GM18867 (cell line): Measurements from ENCODE around the gene OR9Q1.

Experiments
- ATAC-seq: cut with Tn5 transposase; IDR thresholded peaks from one replicate; pipeline ENCODE4 v1.9.1; 2021; ENCODE audit warnings: mild to moderate bottlenecking, moderate library complexity; ENCODE audit not compliant: unreplicated experiment

OR9Q1 gene

DNA sequence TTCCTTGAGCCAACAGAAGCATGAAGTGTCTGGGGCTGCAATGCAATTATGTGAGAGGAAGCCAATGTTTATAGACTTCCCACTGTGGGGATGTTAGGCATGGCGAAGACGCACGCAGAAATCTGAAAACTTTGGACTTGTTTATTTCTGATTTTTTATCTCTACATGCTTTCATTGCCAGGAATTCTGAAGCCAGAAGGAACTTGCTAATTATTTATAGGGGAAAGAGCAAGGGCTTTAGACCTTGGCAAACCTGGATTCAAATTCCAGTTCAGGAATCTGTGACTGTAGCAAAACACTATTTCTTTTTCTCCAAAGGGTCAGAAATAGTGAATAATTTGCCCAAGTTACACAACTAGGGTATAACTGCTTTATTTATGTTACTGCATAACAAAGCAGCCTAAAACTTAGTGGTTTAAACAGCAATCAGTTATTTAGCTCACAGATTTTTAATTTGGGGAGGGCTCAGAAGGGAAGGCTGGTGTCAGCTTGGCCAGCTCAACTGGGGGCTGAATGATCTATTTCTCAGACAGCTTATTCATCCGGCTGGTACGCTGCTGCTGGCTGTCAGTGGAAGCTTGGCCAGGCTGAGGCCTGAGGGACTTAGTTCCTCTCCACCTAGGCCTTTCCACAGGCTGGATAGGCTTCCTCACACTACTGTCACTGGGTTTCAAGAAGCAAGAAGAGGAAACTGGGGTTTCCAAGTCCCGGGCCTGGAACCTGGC lies 5.2 kb downstream of the OR9Q1 start:
- ATAC-seq, result no peak

DNA sequence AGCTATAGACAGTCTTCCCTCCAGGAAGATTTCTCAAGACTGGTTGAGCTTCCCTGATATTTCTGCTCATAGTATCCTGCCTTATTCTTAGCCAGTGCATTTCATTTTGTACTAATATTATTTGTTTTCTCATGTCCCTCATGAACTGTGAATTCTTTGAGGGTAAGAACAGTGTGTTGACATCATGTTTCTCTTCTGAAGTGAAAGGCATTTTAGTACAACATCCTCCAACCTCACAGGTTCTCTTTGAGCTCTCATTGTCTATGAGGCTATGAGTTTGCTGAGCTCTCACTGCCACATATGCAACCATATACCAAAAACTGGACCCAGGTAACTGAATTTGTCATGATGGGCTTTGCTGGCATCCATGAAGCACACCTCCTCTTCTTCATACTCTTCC lies 7.0 kb downstream of the OR9Q1 start, which contains the start of gene OR6Q1:
OR6Q1 (plus strand) TSS at position 301 of the 400 bp plus-strand sequence; CDS start at position 301, 0 bp downstream.
- ATAC-seq, result no peak

DNA sequence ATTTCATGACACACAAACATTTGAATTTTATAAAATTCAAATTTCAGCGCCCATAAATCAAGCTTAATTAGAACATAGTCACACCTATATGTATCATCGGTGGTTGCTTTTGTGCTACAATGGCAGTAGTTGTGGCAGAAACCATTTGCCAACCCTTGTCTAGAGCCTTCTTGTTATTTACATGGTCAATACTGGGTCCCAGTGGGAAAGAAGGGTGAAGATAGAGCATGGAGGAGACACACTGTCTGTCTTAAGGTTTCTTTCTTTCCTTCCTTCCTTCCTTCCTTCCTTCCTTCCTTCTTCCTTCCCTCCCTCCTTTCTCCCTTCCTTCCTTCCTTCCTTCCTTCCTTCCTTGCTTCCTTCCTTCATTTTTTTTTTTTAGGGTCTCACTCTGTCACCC lies 10.8 kb downstream of the OR9Q1 start:
- ATAC-seq, result no peak

DNA sequence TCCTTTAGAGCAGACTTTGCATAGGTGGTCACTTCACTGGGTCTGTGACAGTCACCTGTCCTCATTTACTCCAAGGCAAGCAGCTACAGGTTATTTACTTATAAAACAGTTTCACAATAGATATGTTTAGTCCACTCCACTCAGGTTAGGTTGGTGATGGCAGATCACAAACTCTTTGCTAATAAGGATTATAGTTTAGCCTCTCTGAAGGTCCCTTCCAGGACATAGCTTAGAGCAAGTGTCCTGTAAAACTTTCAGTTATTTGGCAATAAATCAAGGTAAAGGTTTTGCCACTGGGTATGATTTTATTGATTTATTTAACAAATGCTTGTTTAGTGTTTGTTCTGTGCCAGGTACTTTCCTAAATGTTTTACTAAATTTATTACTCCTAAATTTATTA lies 15.9 kb downstream of the OR9Q1 start:
- ATAC-seq, result no peak

DNA sequence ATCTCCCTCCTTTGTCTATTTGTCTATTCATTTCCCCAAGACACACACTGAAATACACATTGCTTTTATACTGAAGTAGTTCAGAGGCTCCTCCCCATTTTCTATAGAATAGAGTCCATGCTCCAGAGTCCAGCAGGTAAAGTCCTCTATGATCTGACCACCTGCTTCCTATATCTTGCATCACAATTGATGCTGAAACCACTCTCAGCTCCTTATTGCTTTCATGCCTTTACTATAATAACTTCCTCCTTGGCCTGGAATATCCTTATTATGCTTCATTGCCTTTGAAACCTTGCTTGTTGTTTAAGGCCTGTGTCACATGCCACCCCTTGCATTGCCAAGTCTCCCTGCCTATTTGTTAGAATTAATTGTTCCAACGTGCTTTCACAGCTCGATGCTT lies 19.7 kb downstream of the OR9Q1 start:
- ATAC-seq, result no peak

DNA sequence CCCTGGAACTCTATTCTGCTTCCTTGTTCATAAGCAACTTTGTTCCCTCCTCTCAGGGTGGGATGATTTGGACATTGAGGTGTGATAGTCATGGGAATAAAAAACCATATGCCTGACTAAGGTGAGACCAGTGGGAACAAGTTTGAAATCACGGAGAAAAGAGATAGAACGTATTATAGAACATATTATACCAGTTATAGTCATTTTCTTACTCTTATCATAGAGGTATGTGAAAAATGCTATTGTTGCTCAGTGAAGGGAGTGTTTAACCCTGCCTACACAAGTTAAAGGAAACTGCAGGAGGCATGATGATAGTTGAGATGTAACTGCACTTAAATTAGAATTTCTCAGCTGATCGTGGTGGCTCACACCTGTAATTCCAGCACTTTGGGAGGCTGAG lies 22.6 kb downstream of the OR9Q1 start:
- no peak for ATAC-seq

DNA sequence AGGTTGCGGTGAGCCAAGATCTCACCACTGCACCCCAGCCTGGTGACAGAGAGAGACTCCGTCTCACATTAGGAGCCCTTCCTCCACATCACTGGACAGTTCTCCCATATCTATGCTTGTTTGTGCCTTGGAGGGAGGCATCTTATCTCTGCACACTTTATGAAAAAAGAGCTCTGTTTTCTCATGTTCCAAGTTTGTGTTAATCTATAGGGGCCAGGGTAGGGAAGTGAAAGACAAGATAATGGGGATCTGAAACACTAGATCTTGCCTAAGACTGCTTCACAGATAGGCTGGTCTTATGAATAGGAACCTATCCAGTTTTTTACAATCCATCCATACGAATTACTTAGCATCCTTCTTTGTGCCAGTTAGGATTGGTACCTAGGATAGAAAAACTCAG lies 24.1 kb downstream of the OR9Q1 start:
- ATAC-seq, result no peak

DNA sequence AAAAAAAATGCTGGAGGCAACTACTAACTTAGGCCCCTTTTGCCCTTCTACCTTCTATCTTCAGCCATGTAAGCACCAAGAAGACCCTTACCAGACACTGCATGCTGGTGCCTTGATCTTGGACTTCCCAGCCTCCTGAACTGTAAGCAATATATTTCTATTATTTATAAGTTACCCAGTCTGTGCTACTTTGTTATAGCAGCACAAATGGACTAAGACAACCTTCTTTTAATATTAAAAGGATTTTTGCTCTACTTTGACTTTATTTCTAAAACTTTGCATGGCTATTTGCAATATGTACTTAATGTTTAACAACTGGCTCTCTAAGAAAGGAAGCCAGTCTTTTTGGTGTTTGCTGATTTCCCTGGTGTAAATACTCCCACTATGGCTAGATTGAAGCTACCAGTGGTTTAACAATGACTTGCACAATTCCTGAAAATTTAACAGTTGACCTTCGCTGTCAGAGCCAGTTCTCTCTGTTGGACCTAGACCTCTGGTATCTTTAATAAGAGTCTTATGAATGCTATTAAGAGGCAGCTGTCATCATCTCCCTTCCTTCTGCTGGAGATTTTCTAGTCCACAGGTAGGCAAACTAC lies 32.2 kb downstream of the OR9Q1 start:
- no peak for ATAC-seq

DNA sequence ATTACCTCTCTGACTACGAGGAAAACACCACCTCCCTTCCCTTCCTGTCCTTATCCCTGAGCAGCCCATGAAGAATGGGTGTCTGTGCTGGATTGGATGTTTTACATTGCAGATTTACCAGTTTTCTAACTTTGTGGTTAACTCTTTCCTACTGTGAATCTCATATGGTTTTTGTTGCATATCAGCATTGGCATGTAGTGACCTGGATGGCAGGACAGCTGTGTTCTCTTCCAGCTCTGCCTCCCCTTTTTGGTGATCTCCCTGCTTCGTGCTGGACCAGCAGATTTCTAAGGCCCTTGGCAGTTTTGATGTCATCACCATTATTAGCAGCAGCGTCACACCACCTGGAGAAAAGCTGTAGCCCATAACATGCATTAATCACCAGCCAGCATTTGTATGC lies 33.8 kb downstream of the OR9Q1 start:
- ATAC-seq, result no peak

DNA sequence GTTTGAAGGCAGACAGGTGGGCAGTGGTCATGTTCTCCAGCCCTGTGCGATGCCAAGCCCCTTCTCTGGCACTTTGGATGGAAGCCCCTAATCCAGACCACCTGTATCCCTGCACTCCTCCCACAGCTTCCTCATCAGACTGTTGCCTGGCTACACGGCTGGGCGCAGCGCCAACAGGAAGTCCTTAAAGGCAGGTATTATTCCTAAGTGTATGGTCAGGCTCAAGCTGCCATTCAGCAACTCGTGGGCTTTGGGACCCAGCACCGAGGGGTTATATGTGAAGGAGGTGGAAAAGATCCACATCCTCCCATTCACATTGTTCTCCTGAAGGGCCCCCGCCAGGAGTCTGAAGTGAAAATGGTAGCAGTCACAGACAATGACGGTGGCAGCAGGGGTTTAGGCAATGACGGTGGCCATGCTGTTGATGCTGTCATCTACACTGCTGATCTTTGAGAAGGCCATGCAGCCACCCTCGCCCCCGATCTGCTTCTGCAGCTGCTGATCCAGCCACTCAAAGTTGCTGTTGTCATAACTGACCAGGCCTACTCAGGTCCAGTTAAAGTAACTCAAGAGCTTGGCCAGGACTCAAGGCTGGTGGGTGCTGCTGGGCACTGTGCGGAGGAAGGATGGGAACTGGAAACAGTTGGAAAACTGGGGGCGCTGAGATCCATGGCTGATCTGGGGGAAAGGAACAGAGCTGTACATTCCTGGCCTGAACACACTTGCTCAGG lies 34.8 kb downstream of the OR9Q1 start:
- no peak for ATAC-seq

DNA sequence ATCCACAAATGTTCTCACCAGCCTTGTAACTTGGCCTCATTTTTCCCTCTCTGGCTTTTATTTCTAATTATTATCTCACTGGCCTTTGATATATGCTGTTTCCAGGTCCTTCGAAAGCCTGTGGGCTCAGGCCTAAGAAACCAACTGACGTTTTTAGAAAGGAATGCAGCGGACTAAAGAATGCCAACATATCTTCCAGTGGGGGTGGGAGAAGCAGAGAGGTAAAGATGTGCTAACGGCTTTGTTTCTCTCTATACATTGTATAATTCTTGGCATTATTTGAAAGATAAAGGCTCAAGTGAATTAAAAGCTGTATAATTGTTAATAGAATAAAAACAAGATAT lies 35.3 kb downstream of the OR9Q1 start:
- no peak for ATAC-seq

DNA sequence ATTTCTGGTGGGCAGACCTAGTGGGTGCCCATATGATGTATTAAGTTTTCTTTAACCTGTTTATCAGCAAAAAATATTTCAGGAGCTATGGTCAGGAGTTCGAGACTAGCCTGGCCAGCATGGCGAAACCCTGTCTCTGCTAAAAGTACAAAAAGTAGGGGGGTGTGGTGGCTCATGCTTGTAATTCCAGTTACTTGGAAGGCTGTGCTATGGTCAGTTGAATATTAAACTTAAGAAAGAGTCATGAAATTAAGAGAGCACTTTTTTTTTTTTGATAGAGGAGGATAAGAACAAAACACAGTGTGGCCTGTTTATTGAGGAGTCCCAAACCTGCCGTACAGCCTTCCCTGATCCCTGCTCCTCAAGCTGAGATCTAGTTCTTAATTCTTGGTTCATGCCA lies 36.9 kb downstream of the OR9Q1 start:
- ATAC-seq, result no peak

DNA sequence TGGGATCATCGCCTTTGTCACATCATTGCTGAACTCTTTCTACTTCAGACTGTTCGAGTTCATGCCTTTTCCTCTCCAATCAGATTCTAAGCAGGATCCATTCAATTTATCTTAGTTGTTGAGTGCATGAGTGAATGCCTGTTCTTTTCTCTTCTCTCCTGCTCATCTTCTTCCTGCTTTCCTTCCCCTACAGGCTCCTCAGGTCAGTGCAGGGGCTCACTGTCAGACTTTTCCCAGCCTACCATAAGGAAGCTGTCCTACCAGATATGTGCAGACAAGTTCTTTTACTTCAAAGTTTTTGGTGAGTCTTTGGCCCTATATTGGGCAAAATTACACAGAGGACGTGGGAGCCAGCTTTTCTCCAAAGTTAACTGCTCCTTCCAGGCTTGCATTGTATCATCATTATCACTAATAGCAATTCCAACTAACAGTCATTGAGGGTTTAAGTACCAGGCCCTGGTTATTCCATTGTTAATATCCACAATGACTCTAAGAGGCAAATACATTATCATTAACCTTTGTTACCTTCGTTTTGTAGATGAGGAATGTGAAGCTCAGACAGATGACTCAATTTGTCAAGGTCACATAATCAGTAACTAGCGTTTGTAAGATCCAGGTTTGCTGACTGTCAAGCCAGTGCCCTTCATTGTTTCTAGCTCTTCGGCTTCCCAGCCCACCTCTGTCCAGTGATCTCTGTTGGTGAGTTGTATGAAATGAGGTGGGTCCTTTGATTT lies 37.4 kb downstream of the OR9Q1 start:
- ATAC-seq, result no peak

DNA sequence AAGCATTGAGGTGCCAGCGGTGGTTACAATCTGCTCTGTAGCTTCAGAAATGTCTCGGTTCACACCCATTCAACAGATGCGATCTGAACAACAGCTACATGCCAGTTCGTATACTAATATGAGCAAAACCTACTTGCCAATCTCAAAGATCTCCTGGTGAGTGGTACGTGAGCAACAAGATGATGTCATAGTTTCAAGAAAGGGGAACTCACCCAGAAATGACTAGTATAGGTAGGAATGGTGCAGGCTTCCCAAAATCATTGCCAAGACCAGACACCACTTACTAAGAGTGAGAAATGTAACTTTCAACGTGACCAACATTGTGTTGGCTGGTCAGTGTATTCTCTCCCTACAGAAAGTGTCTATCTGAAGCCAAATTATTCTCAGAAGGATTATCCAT lies 38.1 kb downstream of the OR9Q1 start:
- no peak for ATAC-seq

DNA sequence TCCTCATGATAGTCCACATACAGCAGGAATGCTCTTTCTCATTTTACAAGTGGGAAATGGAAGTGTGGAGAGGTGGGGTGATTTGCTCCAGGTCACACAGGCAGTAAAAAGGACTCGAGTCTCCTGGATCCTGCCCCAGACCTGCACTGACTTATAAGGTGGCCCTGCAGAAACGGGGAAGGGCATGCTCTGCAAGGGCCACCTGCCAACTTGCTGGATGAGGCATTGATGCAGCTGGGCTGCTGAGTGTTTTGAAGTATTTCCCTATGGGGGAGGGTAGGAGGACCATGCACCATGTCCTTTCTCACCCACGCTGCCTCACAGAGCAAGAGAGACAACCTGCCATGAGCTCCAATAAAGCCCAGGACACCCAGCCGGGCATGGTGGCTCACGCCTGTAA lies 44.0 kb downstream of the OR9Q1 start:
- ATAC-seq, result no peak

DNA sequence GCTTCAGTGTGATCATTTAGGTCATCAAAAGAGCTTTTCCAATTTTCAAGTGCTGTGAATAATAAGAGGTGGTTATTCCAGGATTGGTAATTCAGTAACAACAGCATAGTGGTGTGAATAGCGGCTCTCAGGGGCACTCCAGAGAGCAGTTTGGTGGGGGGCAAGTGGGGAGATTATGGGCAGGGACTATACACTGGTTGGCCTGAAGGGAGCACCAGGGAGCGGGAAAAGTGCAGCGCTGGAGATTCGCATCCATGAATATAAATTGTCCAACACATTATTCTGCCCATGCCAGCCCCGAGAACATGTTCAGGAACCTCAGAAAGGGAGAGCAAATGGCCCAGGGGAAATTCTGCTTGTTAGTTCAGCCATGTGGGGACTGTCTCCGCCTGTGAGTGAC lies 45.0 kb downstream of the OR9Q1 start:
- no peak for ATAC-seq

DNA sequence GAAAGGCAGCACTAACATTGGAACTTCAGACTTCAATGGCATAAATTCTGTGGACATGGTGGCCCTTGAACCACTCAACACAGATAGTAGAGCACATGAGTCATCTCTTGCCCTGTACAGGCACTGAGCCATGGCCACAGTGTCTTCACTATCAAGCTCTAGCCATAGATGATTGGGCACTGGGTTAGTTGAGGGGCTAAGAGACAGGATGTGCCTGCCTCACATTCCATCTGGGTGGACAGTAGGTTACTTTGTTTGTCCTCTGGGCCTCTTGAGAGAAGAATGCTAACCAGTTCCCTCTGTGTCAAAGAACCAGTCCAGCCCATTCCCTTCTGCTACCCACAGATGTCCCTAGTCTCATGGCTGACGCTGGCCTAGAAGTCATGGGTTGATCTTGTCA lies 46.9 kb downstream of the OR9Q1 start:
- ATAC-seq, result no peak

DNA sequence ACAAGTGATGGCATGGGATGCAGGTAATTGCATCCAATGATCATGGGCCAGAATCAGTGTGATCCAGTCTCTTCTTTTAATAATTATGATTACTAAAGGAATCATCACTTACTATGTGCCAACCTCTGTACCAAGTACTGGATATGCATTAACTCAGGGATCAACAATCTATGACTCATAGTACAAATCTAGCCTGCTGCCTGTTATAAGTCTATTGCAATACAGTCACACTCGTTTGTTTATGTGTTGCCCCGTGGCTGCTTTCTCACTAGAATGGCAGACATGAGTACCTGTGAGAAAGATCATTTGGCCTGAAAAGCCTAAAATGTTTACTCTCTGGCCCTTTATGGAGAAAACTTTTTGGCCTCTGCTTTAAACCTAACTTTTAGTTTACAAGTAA lies 52.1 kb downstream of the OR9Q1 start:
- ATAC-seq, result no peak

DNA sequence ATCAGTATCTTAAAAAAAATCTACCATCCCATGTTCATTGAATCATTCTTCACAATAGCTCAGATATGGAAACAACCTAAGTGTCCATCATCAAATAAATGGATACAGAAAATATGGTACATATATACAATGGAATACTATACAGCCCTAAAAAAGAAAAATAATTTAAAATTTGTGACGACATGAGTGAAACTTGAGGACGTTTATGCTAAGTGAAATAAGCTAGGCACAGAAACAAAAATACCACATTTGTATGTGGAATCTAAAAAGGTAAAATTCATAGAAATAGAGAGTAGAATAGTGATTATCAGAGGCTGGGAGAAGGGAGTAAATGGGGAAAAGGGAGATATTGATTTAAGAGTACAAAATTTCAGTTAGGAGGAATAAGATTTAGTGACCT lies 62.8 kb downstream of the OR9Q1 start:
- ATAC-seq, result no peak

DNA sequence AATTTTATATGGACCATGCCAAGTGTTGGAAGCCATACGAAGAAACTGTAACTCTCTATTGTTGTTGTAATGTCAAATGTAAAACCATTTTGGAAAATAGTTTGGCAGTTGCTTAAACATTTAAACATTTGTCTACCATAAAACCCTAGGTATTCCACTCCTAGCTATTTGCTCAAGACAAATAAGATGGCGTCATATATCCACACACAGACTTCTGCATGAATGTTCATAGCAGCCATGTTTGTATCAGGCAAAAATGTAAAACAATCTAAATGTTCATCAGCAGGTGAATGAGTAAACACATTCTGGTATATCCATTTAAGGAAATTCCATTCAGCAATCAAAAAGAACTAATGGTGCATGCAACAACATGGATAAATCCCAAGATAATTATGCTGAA lies 73.8 kb downstream of the OR9Q1 start:
- no peak for ATAC-seq

DNA sequence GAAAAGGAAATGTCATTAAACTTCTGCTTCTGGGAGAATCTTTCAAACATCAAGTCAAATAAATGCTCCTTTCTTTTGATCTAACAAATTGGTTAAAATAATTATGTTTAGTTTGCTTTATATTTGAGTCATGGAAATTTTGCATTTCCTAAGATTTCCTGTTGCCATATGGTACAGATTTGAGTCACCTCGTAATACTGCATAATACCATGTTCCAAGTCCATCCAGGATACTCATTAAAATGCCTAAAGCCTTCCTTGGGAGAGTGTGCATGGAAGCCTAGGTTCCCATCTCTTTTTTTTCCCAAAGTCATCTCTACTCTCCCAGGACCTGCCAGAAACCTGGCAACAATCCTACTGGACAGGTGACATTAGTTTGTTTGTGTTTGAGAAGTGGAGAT lies 97.4 kb downstream of the OR9Q1 start:
- ATAC-seq, result no peak

DNA sequence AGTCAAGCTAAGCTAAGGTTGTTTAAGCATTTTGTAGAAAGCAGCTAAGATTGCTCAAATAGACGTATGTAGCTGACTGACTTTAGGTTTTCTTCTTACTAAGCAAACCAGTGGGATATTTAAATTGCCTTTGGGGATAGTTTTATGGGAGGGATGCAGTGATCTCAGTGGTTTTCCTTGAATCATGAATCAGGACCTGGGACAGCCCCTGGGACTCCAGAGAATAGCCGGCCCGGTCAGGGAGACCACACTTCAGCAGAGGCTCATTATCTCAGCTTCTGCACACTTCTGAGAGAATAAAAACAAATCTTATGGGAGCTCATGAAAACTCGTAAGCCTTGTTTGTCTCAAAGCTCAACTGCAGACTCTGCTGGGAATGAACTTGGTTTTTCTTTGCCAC lies 101.8 kb downstream of the OR9Q1 start, which contains the start of gene OR9I1:
OR9I1 (minus strand) TSS at position 62 of the 400 bp plus-strand sequence. CDS start 6,086 bp downstream, outside the sequence.
- no peak for ATAC-seq
